ENCODE measurements around the gene ZBTB32.

Gene ZBTB32

DNA sequence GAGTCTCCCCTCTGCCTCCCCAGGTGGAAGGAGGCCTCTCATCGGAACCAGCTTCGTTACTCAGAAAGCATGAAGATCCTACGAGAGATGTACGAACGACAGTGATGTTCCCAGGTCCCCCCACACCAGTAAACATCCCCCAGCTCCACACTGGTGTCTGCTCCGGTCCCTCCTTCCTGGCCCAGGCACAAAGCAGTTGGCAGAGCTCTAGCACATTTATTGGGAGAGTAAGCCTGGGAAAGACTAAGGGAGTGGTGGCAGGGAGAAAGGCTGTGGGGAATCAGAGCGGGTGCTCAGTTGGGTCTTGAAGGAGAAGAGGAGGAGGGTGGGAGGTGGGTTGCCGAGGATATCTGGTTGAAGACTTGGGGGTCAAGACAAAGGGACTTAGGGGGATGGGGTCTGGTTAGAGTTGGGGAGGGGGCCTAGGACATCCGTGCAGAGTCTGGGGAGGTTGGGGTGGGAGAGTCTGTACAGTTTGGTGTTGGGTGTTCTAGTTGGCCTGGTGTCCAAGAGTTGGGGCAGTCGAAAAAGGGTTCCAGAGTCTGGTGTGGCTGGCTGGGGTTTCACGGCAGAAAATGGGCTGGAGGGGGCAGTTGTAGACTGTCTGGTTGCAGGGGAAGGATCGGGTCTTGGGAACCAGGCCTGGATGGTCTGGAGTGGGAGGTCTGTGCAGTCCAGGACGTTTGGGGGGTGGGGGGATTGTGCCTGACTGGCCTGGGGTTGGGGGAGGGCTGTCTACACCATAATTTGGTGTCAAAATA lies 50.2 kb downstream of the ZBTB32 start:
- no peak overlapping the region for H3K9ac ChIP-seq
- H3K4me2 ChIP-seq = no peak overlapping the region
- peaks cover 32 to 49% (median 38%) of the 10 kb centered on the region in 10 experiments for H3K4me1 ChIP-seq
- no peak overlapping the region for H3K4me3 ChIP-seq
- no peak overlapping the region for H3K27ac ChIP-seq
- H3K9me3 ChIP-seq (replicated peaks in 1 of 11) = no peaks in the 10 kb centered on the region
- peaks cover 17 to 44% (median 36%) of the 10 kb centered on the region in 11 experiments for H3K36me3 ChIP-seq
- peaks cover 0 to 14% (median 10%) of the 10 kb centered on the region in 11 experiments; a peak in 12 of 22 replicates for H3K27me3 ChIP-seq
- H4K20me1 ChIP-seq = peaks cover 0 to 22% (median 0%) of the 10 kb centered on the region in 11 experiments; a peak in 7 of 22 replicates
- no peak for TF ChIP-seq Cebpa-rat (IDR thresholded peaks at IDR 0.05)

DNA sequence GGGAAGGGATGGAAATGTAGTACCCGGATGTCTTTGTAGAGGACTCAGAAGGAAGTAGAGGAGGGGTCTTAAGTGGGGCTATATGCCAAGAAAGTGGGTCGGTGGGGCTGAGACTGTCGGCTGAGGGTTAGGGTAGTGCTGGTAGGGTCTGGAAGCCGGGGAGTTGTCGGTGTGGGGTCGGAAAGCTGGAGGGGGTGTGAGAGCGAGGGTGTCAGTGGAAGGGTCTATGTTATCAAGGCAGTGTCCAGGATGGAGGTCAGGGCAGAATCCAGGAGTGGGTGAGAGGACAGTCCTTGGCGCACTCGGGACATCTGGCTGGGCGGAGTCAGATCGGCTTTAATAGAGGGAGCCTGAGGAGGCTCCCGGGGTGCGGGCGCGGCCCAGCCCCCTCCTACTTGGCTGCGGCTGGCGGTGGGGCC lies 50.8 kb downstream of the ZBTB32 start:
- Histone ChIP-seq H3K27me3 (peaks cover 0 to 14% (median 10%) of the 10 kb centered on the region in 11 experiments; a peak in 12 of 22 replicates), H4K20me1 (peaks cover 0 to 26% (median 0%) of the 10 kb centered on the region in 11 experiments; a peak in 7 of 22 replicates), H3K27ac (no peak overlapping the region), H3K9ac (no peak overlapping the region; a peak in 1 of 22 replicates), H3K4me1 (peaks cover 31 to 49% (median 37%) of the 10 kb centered on the region in 10 experiments), H3K4me2 (0 out of 22 replicates have a peak overlapping the region, but pooled peaks of 1 of the 11 experiments have one; percentile 5), H3K4me3 (no peak overlapping the region), H3K9me3 (replicated peaks in 1 of 11) (no peaks in the 10 kb centered on the region), H3K36me3 (peaks cover 17 to 50% (median 36%) of the 10 kb centered on the region in 11 experiments)
- no peak for TF ChIP-seq Cebpa-rat (IDR thresholded peaks at IDR 0.05)

DNA sequence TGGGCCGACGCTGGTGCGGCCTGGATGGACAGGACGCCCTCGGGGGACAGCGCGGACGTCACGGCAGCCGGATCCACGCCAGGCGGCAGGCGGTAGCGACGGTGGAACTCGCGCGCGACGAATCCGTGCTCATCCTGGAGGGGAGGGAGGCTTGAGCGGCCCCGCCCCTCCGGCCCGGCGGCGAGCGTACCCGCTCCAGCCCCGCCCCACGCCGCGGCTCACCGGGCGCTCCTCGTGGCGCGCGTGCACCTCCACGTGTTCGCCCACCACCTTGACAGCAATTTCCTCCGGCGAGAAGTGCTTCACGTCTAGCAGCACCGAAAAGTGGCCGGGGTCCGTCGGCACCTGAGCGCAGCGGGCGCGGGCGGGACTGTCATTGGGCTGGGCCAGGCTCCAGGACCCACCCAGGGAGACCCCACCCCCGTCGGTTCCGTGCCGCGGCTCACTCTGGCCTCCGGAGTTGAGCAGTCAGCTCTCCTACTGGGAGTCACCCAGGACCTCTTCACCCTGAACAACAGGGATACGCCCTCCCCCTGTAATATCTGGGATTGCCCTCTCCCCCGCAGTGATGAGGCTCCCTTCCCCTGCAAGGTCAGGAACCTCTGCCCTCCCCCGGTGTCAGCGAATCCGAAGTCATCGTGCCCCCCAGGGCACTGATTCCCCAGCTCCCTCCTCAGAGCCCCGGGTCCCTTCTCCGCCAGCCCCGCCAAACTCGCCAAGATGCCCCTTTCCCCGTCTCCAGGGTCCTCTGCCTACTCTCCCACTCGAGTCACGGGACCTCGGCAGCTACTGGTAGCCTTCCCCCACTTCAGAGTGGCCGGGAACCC lies 51.4 kb downstream of the ZBTB32 start:
- TF ChIP-seq Cebpa-rat (IDR thresholded peaks at IDR 0.05) = no peak
- Histone ChIP-seq H3K4me1 (peaks cover 25 to 44% (median 32%) of the 10 kb centered on the region in 10 experiments), H3K9ac (peak overlapping the region in 1 of 11 experiments; percentile 13; a peak in 1 of 22 replicates), H3K36me3 (peaks cover 21 to 56% (median 42%) of the 10 kb centered on the region in 11 experiments), H4K20me1 (peaks cover 0 to 26% (median 0%) of the 10 kb centered on the region in 11 experiments; a peak in 7 of 22 replicates), H3K9me3 (replicated peaks in 1 of 11) (no peaks in the 10 kb centered on the region), H3K4me2 (peak overlapping the region in 3 of 11 experiments; percentile 8 to 92 (median 30); a peak in 3 of 22 replicates), H3K4me3 (no peak overlapping the region), H3K27me3 (peaks cover 0 to 14% (median 10%) of the 10 kb centered on the region in 11 experiments; a peak in 12 of 22 replicates), H3K27ac (no peak overlapping the region)

DNA sequence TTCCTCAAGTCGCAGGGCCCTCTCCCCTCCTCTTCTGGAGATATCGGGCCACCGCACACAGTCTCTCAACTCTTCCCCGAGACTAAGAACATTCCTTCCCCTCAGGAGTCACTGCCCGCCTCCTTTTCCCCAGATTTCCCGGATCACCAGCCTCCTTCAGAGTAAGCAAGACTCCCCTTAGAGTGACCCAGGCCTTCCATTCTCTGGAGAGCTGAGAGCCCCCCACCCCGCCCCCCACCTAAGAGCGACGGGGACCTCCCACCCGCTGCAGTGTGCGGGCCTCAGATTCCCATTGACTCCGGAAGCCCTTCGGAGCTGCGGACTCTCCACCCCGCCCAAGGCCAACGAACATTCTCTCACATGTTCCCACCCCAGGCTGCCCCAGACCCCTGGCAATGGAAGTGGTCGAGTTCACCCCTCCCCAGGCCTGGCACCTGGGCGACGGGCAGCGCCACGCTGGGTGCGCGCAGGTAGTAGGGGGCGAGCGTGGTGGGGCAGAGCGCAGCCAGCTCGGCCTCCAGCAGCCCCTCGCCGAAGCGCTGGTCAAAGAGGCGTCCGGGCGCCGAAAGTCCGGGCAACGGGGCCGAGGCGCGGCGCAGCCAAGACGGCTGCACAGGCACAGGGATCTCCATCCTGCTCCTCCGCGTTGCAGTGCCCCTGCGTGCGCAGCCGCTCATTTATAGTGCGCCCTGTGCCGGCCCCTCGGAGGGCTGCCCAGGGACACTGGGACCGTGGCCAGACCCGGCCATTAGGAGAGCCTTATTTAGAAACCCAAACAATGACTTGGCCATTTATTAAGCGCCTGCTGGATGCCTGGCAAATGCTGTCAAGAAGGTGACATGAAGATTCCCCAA lies 52.2 kb downstream of the ZBTB32 start, which contains the start of gene HSPB6:
TSS of gene HSPB6 (minus strand) at position 653 of the 854 bp plus-strand sequence. CDS start at position 632, 21 bp downstream.
- Histone ChIP-seq H3K9ac (peak within 1 kb of the TSS; percentile 62 to 98 (median 93); a peak in 21 of 22 replicates), H3K36me3 (peaks cover 29 to 65% (median 50%) of the 10 kb centered on the region in 11 experiments), H3K9me3 (replicated peaks in 1 of 11) (no peaks in the 10 kb centered on the region), H3K4me2 (peak within 1 kb of the TSS; percentile 81 to 99 (median 95)), H3K27me3 (peaks cover 0 to 14% (median 10%) of the 10 kb centered on the region in 11 experiments; a peak in 12 of 22 replicates), H3K27ac (peak within 1 kb of the TSS in 10 of 11 experiments; percentile 76 to 97 (median 92); a peak in 20 of 22 replicates), H3K4me1 (peaks cover 25 to 40% (median 31%) of the 10 kb centered on the region in 10 experiments), H3K4me3 (peak within 1 kb of the TSS; percentile 80 to 97 (median 89)), H4K20me1 (peaks cover 0 to 24% (median 0%) of the 10 kb centered on the region in 11 experiments; a peak in 7 of 22 replicates)
- TF ChIP-seq Cebpa-rat (IDR thresholded peaks at IDR 0.05) = no peak

DNA sequence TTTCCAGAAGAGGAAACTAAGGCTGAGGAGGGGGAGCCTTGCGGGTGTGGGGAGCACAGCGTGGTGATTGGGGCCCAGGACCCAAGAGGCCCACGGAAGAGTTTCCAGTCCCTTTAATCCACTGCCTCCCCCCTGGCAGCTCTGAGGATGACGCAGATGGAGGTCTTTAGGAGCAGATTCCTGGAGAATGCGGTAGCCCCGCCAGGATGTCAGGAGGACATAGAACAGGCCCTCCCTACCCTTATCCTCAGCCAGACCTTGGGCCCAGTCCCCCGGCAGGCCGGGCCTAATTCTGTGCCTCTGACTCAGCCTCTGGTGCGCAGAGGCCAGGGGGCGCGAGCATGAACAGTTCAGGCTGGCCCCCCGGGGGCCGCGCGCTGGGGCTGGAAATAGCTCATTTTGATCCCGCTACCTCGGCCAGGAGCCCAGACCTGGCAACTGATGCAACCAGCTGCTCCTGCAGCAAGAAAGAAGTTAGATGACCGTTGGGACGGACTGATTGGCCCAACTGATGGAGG lies 52.9 kb downstream of the ZBTB32 start:
- Histone ChIP-seq H3K4me2 (peak overlapping the region; percentile 81 to 99 (median 95)), H3K4me1 (peaks cover 25 to 40% (median 30%) of the 10 kb centered on the region in 10 experiments), H3K27ac (peak overlapping the region in 10 of 11 experiments; percentile 36 to 97 (median 76); a peak in 20 of 22 replicates), H3K4me3 (peak overlapping the region; percentile 80 to 97 (median 89)), H4K20me1 (peaks cover 0 to 19% (median 0%) of the 10 kb centered on the region in 11 experiments; a peak in 7 of 22 replicates), H3K9me3 (replicated peaks in 1 of 11) (no peaks in the 10 kb centered on the region), H3K36me3 (peaks cover 36 to 66% (median 51%) of the 10 kb centered on the region in 11 experiments), H3K9ac (peak overlapping the region; percentile 62 to 96 (median 92); a peak in 21 of 22 replicates), H3K27me3 (peaks cover 0 to 14% (median 10%) of the 10 kb centered on the region in 11 experiments; a peak in 12 of 22 replicates)
- no peak for TF ChIP-seq Cebpa-rat (IDR thresholded peaks at IDR 0.05)

DNA sequence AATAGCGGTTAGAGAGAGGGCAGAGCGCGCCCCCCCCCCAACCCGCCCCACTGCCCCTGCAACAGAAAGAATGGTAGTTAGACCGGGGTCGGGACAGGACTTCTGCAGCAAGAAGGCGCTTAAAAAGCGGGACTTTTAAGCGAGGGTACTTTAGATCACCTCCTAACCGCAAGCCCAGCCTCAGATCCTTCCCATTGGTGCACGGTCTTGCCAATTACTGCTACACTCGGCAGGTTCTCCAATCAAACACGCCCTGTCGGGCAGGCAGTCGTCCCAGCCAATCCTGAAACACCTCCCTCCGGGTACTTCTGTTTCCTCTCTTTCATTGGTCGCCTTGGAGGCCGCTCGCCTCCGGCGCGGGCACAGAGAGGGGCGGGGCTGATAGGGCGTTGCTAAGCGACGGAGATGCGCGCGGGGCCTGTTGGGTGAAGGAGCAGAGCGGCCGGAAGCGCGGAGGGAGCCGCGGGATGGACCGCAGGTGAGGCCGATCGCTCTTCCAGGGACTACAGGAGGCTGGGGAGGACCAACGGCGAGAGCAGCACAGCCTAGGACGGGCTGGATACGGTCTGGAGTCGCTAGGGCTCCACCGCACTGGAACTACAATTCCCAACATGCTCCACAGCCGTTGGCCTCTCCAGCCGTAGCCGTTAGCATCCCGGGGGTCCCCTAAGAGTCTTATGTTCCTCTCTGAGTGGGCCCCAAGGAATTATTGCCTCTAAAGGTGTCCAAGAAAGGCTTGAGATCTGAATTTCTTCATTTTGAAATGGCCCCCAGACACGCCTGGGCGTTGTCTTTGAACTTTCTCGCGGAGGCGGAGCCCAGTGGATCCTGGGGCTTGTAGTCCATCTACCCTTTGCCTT lies 53.6 kb downstream of the ZBTB32 start, which contains the start of gene PROSER3:
TSS of gene PROSER3 (plus strand) at position 428 of the 860 bp plus-strand sequence. CDS start at position 468, 40 bp downstream.
- Histone ChIP-seq H3K27ac (peak within 1 kb of the TSS; percentile 87 to 98 (median 96)), H3K4me1 (peaks cover 25 to 40% (median 30%) of the 10 kb centered on the region in 10 experiments), H3K9ac (peak within 1 kb of the TSS; percentile 88 to 98 (median 93)), H3K4me3 (peak within 1 kb of the TSS; percentile 80 to 97 (median 89)), H3K27me3 (peaks cover 0 to 14% (median 10%) of the 10 kb centered on the region in 11 experiments; a peak in 12 of 22 replicates), H3K9me3 (replicated peaks in 1 of 11) (no peaks in the 10 kb centered on the region), H3K4me2 (peak within 1 kb of the TSS; percentile 92 to 99 (median 96)), H4K20me1 (peaks cover 0 to 19% (median 0%) of the 10 kb centered on the region in 11 experiments; a peak in 7 of 22 replicates), H3K36me3 (peaks cover 38 to 66% (median 51%) of the 10 kb centered on the region in 11 experiments)
- TF ChIP-seq Cebpa-rat (IDR thresholded peaks at IDR 0.05) = no peak

Data from BLaER1 treated with 17β-estradiol and CSF1 and Interleukin-3, amounts not matched to agents 10 nM and 100 nM (cell line).